ENCODE results near the gene SLC66A2. TPM values are rescaled to one million over a fixed set of nuclear protein-coding genes. Genes with fewer than 3 reads are reported as not detected.

The SLC66A2 gene
- total and polyA plus RNA-seq, 2 donors (not counting 1 experiment from before 2014, with no cell fraction given): 44.4 to 45.1 TPM

- DNase-seq (no peak), ATAC-seq (ENCODE audit: low read depth) (no peak)
- Histone ChIP-seq H3K79me2 (ENCODE audit: control insufficient read depth, insufficient read depth, low read length) (peaks cover 62% of the 10 kb centered on the region), H3K9ac (ENCODE audit: low read length) (no peak overlapping the region), H2AFZ (ENCODE audit: insufficient read depth, low read depth, low read length, poor library complexity, severe bottlenecking) (no peak overlapping the region), H3K27ac (ENCODE audit: low read length in 2 of 2) (no peak overlapping the region), H3K27me3 (replicated peaks in 1 of 4; ENCODE audit: control extremely low read depth in 1 of 4, control insufficient read depth in 3 of 4, insufficient read depth in 4 of 4, low read length in 3 of 4) (no peaks in the 10 kb centered on the region), H3K9me3 (ENCODE audit: control extremely low read depth in 1 of 3, control insufficient read depth in 2 of 3, insufficient read depth in 1 of 3, low read length in 2 of 3) (peaks cover 0 to 18% (median 0%) of the 10 kb centered on the region in 3 donors), H4K20me1 (ENCODE audit: control insufficient read depth, insufficient read depth, low read length, poor library complexity, severe bottlenecking) (peaks cover 70% of the 10 kb centered on the region), H3K4me3 (ENCODE audit: control extremely low read depth in 1 of 5, extremely low read depth in 1 of 5, insufficient read depth in 1 of 5, low read depth in 2 of 5, low read length in 4 of 5) (no peak overlapping the region), H3K36me3 (replicated peaks in 1 of 2; ENCODE audit: control extremely low read depth in 1 of 2, control insufficient read depth in 1 of 2, extremely low read depth in 1 of 2, insufficient read depth in 2 of 2, low read length in 1 of 2) (peaks cover 2 to 31% of the 10 kb centered on the region in 2 experiments), H3K4me1 (ENCODE audit: control insufficient read depth in 2 of 2, insufficient read depth in 2 of 2, low read length in 2 of 2) (peaks cover 17 to 27% of the 10 kb centered on the region in 2 donors), H3K4me2 (replicated peaks; ENCODE audit: low read depth, low read length, poor library complexity, severe bottlenecking) (no peak overlapping the region)
- 97% methylated on average over 16 of the region's 24 CpGs for WGBS (ENCODE audit: insufficient coverage)
- Mint-ChIP-seq H3K9me3 (ENCODE audit: insufficient read depth) (no peaks in the 10 kb centered on the region), H3K4me1 (peaks cover 34% of the 10 kb centered on the region), H3K27me3 (no peaks in the 10 kb centered on the region), H3K27ac (no peak overlapping the region), H3K4me3 (no peak overlapping the region)
- no peak for TF ChIP-seq EZH2 (IDR thresholded peaks at IDR 0.05; ENCODE audit: borderline replicate concordance, insufficient read depth, low read depth, low read length, poor library complexity, severe bottlenecking)
- TF ChIP-seq, protein P1, sequence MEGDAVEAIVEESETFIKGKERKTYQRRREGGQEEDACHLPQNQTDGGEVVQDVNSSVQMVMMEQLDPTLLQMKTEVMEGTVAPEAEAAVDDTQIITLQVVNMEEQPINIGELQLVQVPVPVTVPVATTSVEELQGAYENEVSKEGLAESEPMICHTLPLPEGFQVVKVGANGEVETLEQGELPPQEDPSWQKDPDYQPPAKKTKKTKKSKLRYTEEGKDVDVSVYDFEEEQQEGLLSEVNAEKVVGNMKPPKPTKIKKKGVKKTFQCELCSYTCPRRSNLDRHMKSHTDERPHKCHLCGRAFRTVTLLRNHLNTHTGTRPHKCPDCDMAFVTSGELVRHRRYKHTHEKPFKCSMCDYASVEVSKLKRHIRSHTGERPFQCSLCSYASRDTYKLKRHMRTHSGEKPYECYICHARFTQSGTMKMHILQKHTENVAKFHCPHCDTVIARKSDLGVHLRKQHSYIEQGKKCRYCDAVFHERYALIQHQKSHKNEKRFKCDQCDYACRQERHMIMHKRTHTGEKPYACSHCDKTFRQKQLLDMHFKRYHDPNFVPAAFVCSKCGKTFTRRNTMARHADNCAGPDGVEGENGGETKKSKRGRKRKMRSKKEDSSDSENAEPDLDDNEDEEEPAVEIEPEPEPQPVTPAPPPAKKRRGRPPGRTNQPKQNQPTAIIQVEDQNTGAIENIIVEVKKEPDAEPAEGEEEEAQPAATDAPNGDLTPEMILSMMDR (IDR thresholded peaks at IDR 0.05): no peak
- CTCF ChIA-PET: no interaction called here
- POLR2A ChIA-PET: no interaction called here
- intact Hi-C loops (cut with micrococcal nuclease): no loop called here
These were observed 34.8 kb downstream of the SLC66A2 start for GRCh38 chr18:79916546-79917168.

- 89% methylated on average over 18 of the region's 26 CpGs for WGBS (ENCODE audit: insufficient coverage)
- no peak for TF ChIP-seq EZH2 (IDR thresholded peaks at IDR 0.05; ENCODE audit: borderline replicate concordance, insufficient read depth, low read depth, low read length, poor library complexity, severe bottlenecking)
- TF ChIP-seq, protein P1 (IDR thresholded peaks at IDR 0.05): no peak
- POLR2A ChIA-PET: no interaction called here
- Histone ChIP-seq H3K27ac (ENCODE audit: low read length in 2 of 2) (no peak overlapping the region), H2AFZ (ENCODE audit: insufficient read depth, low read depth, low read length, poor library complexity, severe bottlenecking) (no peak overlapping the region), H3K9me3 (ENCODE audit: control extremely low read depth in 1 of 3, control insufficient read depth in 2 of 3, insufficient read depth in 1 of 3, low read length in 2 of 3) (peaks cover 0 to 18% (median 0%) of the 10 kb centered on the region in 3 donors), H3K4me3 (ENCODE audit: control extremely low read depth in 1 of 5, extremely low read depth in 1 of 5, insufficient read depth in 1 of 5, low read depth in 2 of 5, low read length in 4 of 5) (no peak overlapping the region), H3K4me1 (ENCODE audit: control insufficient read depth in 2 of 2, insufficient read depth in 2 of 2, low read length in 2 of 2) (peaks cover 17 to 27% of the 10 kb centered on the region in 2 donors), H3K27me3 (replicated peaks in 1 of 4; ENCODE audit: control extremely low read depth in 1 of 4, control insufficient read depth in 3 of 4, insufficient read depth in 4 of 4, low read length in 3 of 4) (no peaks in the 10 kb centered on the region), H3K79me2 (ENCODE audit: control insufficient read depth, insufficient read depth, low read length) (peaks cover 67% of the 10 kb centered on the region), H3K9ac (ENCODE audit: low read length) (no peak overlapping the region), H4K20me1 (ENCODE audit: control insufficient read depth, insufficient read depth, low read length, poor library complexity, severe bottlenecking) (peaks cover 75% of the 10 kb centered on the region), H3K4me2 (replicated peaks; ENCODE audit: low read depth, low read length, poor library complexity, severe bottlenecking) (no peak overlapping the region), H3K36me3 (replicated peaks in 1 of 2; ENCODE audit: control extremely low read depth in 1 of 2, control insufficient read depth in 1 of 2, extremely low read depth in 1 of 2, insufficient read depth in 2 of 2, low read length in 1 of 2) (peaks cover 2 to 31% of the 10 kb centered on the region in 2 experiments)
- no peaks in the 10 kb centered on the region for H3K9me3 Mint-ChIP-seq (ENCODE audit: insufficient read depth)
- intact Hi-C loops (cut with micrococcal nuclease): no loop called here
- no peaks in the 10 kb centered on the region for H3K27me3 Mint-ChIP-seq
- ATAC-seq (ENCODE audit: low read depth) (no peak), DNase-seq (no peak)
- peaks cover 34% of the 10 kb centered on the region for H3K4me1 Mint-ChIP-seq
- no peak overlapping the region for H3K4me3 Mint-ChIP-seq
- no peak overlapping the region for H3K27ac Mint-ChIP-seq
- CTCF ChIA-PET: no interaction called here
These were observed 35.3 kb downstream of the SLC66A2 start for GRCh38 chr18:79916128-79916494.

All from B cell (primary cell).